HFFc6 (cell line): ENCODE measurements around the gene EML4. TPM values are rescaled to one million over a fixed set of nuclear protein-coding genes. Genes with fewer than 3 reads are reported as not detected.

Experiments used
- DNase-seq: peaks from one replicate; pipeline ENCODE4 v3.0.0-alpha.2; 2018
- H3K27ac Mint-ChIP-seq: 2 replicates; pipeline ENCODE4 v1.8.0; 2020; ENCODE audit warnings: mild to moderate bottlenecking, mixed read lengths
- H3K27me3 Mint-ChIP-seq: 2 replicates; pipeline ENCODE4 v1.8.0; 2021; ENCODE audit warnings: mild to moderate bottlenecking, moderate library complexity, mixed read lengths; ENCODE audit not compliant: insufficient read depth
- H3K36me3 Mint-ChIP-seq: 2 replicates; pipeline ENCODE4 v1.8.0; 2021; ENCODE audit warnings: low read depth, mixed read lengths
- H3K4me1 Mint-ChIP-seq: 2 replicates; pipeline ENCODE4 v1.8.0; 2020; ENCODE audit warnings: low read depth, mixed read lengths
- H3K4me3 Mint-ChIP-seq: 2 replicates; pipeline ENCODE4 v1.8.0; 2020; ENCODE audit warnings: mild to moderate bottlenecking, moderate library complexity, mixed read lengths
- H3K9me3 Mint-ChIP-seq: 2 replicates; pipeline ENCODE4 v1.8.0; 2020; ENCODE audit warnings: mild to moderate bottlenecking, mixed read lengths
- CTCF ChIP-seq: fragments of 200-600 bp; sonication (generic); IDR thresholded peaks from 2 replicates; pipeline ENCODE4 v1.5.0; 2021; ENCODE audit warnings: antibody characterized with exemption, mild to moderate bottlenecking
- total RNA-seq, 6 experiments: library from RNA; stranded (reverse); fragmentation: NEBNext Ultra II Directional; extraction: Animal tissue kit (Norgen Biotek cat#: 25700); gene quantifications; 2 replicates in 1 of 6; 3 replicates in 5 of 6; pipeline ENCODE4 v1.2.3, GENCODE V29; 2021

Gene EML4
- total RNA-seq, 6 experiments from 2014 or later: 31.7 to 35.8 (median 33.6) TPM

GRCh38 chr2:42229949-42230348, 60.8 kb downstream of the EML4 start:
- H3K27ac Mint-ChIP-seq: no peak overlapping the region
- no peaks in the 10 kb centered on the region for H3K9me3 Mint-ChIP-seq
- peaks cover 18% of the 10 kb centered on the region for H3K4me1 Mint-ChIP-seq

GRCh38 chr2:42230891-42231290, 61.7 kb downstream of the EML4 start:
- Mint-ChIP-seq H3K4me1 (peaks cover 11% of the 10 kb centered on the region), H3K36me3 (no peaks in the 10 kb centered on the region), H3K27me3 (no peaks in the 10 kb centered on the region), H3K4me3 (no peak overlapping the region), H3K27ac (no peak overlapping the region), H3K9me3 (no peaks in the 10 kb centered on the region)
- no peak for DNase-seq
- TF ChIP-seq CTCF: no peak

More at GRCh38 chr2:42229949-42230348, 60.8 kb downstream of the EML4 start:
- Mint-ChIP-seq H3K4me3 (no peak overlapping the region), H3K27me3 (no peaks in the 10 kb centered on the region), H3K36me3 (no peaks in the 10 kb centered on the region)
- DNase-seq: no peak
- TF ChIP-seq CTCF: no peak

- Mint-ChIP-seq H3K4me1 (peaks cover 8% of the 10 kb centered on the region), H3K36me3 (0 out of 2 replicates have a peak, but pooled peaks cover under 1% of the 10 kb centered on the region), H3K9me3 (no peaks in the 10 kb centered on the region), H3K4me3 (no peak overlapping the region), H3K27me3 (no peaks in the 10 kb centered on the region), H3K27ac (no peak overlapping the region)
- DNase-seq: no peak
- TF ChIP-seq CTCF: no peak
These were observed 62.9 kb downstream of the EML4 start for GRCh38 chr2:42232024-42232423.

- H3K27me3 Mint-ChIP-seq: no peaks in the 10 kb centered on the region
- H3K27ac Mint-ChIP-seq: peak overlapping the region; percentile 6; the same call in 1 of the 2 replicates
- H3K9me3 Mint-ChIP-seq: no peaks in the 10 kb centered on the region
- 0 out of 2 replicates have a peak, but pooled peaks cover 4% of the 10 kb centered on the region for H3K36me3 Mint-ChIP-seq
- no peak for TF ChIP-seq CTCF
- peak; percentile 6 for DNase-seq
- peaks cover 16% of the 10 kb centered on the region for H3K4me1 Mint-ChIP-seq
- no peak overlapping the region for H3K4me3 Mint-ChIP-seq
These were observed 64.9 kb downstream of the EML4 start for GRCh38 chr2:42233976-42234441.

GRCh38 chr2:42236911-42237310, 67.8 kb downstream of the EML4 start:
- H3K27me3 Mint-ChIP-seq: no peaks in the 10 kb centered on the region
- H3K4me1 Mint-ChIP-seq: peaks cover 26% of the 10 kb centered on the region
- no peak for DNase-seq
- H3K9me3 Mint-ChIP-seq: no peaks in the 10 kb centered on the region
- H3K36me3 Mint-ChIP-seq: 0 out of 2 replicates have a peak, but pooled peaks cover 4% of the 10 kb centered on the region
- H3K27ac Mint-ChIP-seq: no peak overlapping the region
- no peak for TF ChIP-seq CTCF
- H3K4me3 Mint-ChIP-seq: no peak overlapping the region
